ENCODE measurements around the gene SMIM41.

The SMIM41 gene

DNA sequence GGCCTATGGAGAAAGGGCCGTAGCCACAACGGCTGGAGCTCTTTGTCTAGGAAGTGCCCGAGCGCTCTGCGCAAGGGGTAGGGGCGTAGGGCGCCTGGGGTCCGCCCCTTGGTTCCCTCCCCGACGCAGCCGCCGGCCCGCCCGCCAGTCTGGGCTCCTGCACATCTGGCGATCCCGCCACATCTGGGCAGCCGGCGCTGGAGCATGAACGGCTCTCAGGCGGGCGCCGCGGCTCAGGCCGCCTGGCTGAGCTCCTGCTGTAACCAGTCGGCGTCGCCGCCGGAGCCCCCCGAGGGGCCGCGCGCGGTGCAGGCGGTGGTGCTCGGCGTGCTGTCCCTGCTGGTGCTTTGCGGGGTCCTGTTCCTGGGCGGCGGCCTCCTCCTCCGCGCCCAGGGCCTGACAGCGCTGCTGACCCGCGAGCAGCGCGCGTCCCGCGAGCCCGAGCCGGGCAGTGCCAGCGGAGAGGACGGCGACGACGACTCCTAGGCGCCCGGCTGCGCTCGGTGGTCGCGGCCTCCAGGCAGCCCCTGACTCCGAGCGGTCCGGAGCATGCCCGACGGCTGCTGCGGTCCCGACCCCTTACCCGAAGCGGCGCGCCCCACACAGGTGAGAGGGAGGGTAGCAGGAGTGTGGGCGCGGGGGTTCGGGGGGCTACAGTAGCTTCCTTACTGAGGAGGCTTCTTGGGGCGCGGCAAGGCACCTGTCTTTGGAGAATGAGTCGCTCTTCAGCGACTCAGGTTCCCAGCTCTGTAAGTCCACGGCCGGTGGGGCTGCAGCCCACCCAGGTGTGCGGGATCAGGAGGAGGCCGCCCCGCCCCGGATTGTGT lies at the start of gene SMIM41:
TSS of gene SMIM41 (plus strand) at position 129 of the 827 bp plus-strand sequence. CDS start at position 205, 76 bp downstream.
- H3K4me3 ChIP-seq (replicated peaks in 1 of 2; ENCODE audit: low read depth in 2 of 2, low read length in 2 of 2): no peak within 1 kb of the TSS
- TF ChIP-seq, protein P1, sequence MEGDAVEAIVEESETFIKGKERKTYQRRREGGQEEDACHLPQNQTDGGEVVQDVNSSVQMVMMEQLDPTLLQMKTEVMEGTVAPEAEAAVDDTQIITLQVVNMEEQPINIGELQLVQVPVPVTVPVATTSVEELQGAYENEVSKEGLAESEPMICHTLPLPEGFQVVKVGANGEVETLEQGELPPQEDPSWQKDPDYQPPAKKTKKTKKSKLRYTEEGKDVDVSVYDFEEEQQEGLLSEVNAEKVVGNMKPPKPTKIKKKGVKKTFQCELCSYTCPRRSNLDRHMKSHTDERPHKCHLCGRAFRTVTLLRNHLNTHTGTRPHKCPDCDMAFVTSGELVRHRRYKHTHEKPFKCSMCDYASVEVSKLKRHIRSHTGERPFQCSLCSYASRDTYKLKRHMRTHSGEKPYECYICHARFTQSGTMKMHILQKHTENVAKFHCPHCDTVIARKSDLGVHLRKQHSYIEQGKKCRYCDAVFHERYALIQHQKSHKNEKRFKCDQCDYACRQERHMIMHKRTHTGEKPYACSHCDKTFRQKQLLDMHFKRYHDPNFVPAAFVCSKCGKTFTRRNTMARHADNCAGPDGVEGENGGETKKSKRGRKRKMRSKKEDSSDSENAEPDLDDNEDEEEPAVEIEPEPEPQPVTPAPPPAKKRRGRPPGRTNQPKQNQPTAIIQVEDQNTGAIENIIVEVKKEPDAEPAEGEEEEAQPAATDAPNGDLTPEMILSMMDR (IDR thresholded peaks at IDR 0.05; ENCODE audit: low read depth, low read length): no peak
- DNase-seq (ENCODE audit: low read depth in 2 of 2): no peak

DNA sequence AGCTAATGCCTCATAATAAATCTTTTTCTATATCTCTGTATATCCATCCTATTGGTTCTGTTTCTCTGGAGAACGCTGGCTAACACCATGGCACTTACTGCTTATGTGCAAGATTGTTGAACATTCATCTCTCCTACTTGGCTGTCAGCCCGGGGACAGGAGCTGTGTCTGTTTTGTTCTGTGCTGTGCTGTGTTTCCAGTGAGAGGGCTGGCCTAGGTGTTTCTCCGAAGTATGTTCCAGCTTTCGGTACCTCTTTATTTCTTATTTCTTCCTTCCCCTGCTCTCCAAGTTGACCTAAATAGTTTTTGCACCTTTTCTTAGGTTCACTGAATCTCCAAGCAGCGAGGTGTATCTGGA lies 47.1 kb upstream of the SMIM41 start:
- H3K4me3 ChIP-seq (replicated peaks in 1 of 2; ENCODE audit: low read depth in 2 of 2, low read length in 2 of 2): peak overlapping the region; percentile 19 to 39
- DNase-seq (ENCODE audit: low read depth in 2 of 2): peak; percentile 78 to 91
- TF ChIP-seq, protein P1 (IDR thresholded peaks at IDR 0.05; ENCODE audit: low read depth, low read length): no peak

DNA sequence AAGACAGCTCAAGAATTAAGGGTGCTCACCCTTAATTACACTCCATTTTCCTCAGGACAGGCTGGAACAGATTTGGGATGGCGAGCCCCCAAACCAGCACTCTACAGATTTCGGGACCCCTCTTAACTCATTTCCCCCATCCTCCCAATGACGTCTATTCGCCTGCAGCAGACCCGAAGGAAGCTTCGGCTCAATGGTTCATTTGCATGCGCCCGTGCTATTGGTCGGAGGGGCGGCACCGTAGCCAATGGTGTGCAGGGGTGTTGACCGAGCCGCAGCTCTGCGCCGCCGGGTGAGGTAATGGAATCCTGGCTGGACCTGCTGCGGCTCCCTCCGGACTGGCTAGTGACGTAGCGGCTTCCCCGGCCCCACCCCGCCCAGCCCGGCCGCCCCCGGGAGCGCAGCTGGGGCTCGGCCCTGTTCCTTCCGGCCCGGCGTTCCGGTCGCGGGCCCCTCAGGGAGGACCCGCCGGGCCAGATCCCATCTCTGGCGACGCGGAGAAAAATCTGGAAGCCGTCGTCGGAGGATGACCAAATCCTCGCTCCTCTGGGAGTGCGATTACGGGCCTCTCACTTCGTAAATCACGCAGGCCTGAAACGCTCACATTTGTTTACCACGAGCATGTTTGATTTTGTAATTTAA lies 46.6 kb upstream of the SMIM41 start:
- H3K4me3 ChIP-seq (replicated peaks in 1 of 2; ENCODE audit: low read depth in 2 of 2, low read length in 2 of 2): peak overlapping the region; percentile 19 to 39
- TF ChIP-seq, protein P1 (IDR thresholded peaks at IDR 0.05; ENCODE audit: low read depth, low read length): no peak
- peak; percentile 97 to 99 for DNase-seq (ENCODE audit: low read depth in 2 of 2)

DNA sequence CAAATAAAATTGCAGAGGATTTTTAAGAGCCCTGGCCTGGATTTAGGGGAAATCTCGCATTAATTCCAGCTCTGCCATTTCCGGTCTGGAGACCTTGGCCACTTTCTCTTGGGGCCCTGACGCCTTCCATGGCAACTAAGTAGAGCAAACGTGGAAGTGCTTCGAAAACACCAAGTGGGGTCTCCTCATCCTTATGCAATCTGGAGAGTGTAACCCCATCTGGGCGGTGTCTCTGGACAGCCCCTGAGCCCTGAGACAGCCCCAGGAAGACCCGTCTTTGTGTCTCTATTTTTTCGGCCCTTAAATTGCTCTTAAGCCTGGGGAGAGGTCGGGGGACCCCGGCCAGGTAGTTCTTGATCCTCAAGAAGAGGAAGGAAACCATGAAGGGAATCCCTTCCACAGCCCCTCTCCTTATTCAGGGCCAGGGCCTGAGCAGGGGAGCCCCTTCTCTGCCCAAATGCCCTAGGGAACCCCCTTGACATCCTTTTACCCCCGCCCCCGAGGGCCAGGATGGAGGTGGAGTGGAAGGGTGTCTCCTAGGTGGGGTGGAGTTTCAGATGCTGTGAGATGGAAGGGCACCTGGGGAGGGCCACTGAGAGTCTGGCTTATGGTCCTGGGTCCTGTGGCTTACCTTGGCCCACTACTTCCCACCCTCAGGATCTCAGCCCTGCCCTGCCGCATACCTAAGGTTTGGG lies 45.9 kb upstream of the SMIM41 start:
- DNase-seq (ENCODE audit: low read depth in 2 of 2): no peak
- TF ChIP-seq, protein P1 (IDR thresholded peaks at IDR 0.05; ENCODE audit: low read depth, low read length): no peak
- no peak overlapping the region for H3K4me3 ChIP-seq (replicated peaks in 1 of 2; ENCODE audit: low read depth in 2 of 2, low read length in 2 of 2)

DNA sequence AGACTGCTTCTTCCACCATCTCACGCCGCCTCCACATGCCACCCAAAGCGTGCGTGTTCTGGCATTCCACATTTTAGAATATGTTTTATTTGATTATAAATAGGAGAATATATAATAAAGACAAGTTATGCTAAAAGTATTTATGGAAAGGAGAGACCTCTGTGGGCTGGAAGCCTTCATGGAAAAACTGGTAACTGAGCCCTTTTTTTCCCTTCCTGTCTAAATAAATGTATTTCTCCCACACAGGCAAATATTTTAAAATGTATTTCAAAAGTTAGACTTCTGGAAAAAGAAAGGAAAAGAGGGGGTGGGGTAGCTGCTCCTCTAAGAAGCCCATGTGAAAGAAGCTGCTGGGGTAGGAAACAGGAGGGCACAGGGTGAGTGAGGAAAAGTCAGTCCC lies 44.3 kb upstream of the SMIM41 start:
- H3K4me3 ChIP-seq (replicated peaks in 1 of 2; ENCODE audit: low read depth in 2 of 2, low read length in 2 of 2): no peak overlapping the region
- DNase-seq (ENCODE audit: low read depth in 2 of 2): no peak

DNA sequence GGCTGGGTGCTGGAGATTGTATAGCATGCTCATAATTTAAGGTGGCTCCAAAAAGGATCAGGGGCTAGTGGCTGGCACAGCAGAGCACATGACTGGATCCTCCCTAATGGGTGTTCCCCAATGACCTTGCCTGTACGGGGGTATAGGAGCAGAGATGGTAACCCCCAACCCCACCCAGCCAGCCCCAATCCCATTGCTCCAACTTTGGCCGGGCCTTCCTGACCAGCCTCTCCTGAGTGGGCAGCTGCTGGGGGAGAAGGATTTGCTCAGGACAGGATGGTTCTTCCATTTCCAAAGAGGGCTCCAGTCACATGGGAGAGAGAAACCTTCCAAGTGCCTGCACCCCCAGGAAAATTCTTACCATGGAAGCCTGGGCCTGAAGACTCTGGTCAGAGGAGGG lies 43.6 kb upstream of the SMIM41 start:
- DNase-seq (ENCODE audit: low read depth in 2 of 2): no peak
- TF ChIP-seq, protein P1 (IDR thresholded peaks at IDR 0.05; ENCODE audit: low read depth, low read length): no peak
- H3K4me3 ChIP-seq (replicated peaks in 1 of 2; ENCODE audit: low read depth in 2 of 2, low read length in 2 of 2): no peak overlapping the region

More for the DNA sequence above, 44.3 kb upstream of the SMIM41 start:
- TF ChIP-seq, protein P1 (IDR thresholded peaks at IDR 0.05; ENCODE audit: low read depth, low read length): no peak

Measured in cardiac fibroblast (primary cell).